ENCODE results near the gene PCSK5. TPM values are rescaled to one million over a fixed set of nuclear protein-coding genes. Genes with fewer than 3 reads are reported as not detected.

PCSK5 gene
- total and polyA plus RNA-seq, 2 of the 8 experiments (the other 6 are each of a cell fraction or from before 2014, with no cell fraction given): 5.5 to 10.7 TPM

DNA sequence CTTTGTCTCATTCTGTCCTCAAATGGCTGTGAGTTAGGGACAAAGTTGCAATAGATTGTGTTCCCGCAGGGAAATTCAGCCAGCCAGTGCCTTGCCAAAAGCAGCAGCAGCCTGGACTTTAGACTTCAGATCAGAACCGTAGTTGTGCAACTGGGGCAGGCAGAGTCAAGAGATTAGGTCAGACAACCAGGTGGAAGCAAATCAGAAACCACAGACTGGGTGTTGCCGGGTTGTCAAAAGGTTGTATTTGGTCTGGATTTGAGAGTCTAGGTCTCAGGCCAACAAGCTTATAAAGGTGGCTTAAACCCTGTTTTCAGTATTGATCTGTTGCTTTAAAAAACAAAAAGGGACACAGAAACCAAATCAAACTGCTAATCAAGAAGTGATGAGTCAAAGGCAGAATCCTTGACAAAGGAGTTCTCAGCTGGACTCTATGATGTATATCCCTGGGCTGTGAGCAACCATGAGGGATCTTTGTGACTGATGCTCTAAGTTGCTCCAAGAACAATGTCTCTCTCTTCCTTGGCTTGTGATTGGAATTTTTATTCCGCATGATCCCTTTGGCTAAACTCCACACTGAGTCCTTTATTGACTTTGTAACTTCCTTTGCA lies 482.8 kb downstream of the PCSK5 start:
- H3K23me2 ChIP-seq (ENCODE audit: low read depth, low read length): no peaks in the 10 kb centered on the region
- 90% methylated on average over 4 of the region's 4 CpGs; no CpG with 5 or more reads in 1 of the 2 experiments for WGBS, 2 experiments (ENCODE audit: extremely low coverage in 1 of 2, insufficient coverage in 1 of 2, insufficient read length in 1 of 2, insufficient replicate concordance in 2 of 2, low coverage in 1 of 2, low lambda C conversion rate in 2 of 2, missing lambda C conversion rate in 1 of 2)
- H2BK15ac ChIP-seq (ENCODE audit: low read length): no peak overlapping the region
- H3K79me2 ChIP-seq (ENCODE audit: control insufficient read depth in 1 of 2, insufficient read depth in 2 of 2, low read length in 2 of 2): no peaks in the 10 kb centered on the region
- H3K4ac ChIP-seq (replicated peaks; ENCODE audit: insufficient read length, low read depth, low read length): no peak overlapping the region
- no peak for DNase-seq (ENCODE audit: low read depth in 1 of 2, low spot score in 2 of 2)
- H3K14ac ChIP-seq (ENCODE audit: insufficient read length): no peak overlapping the region
- no peak overlapping the region for H2BK5ac ChIP-seq (ENCODE audit: low read depth, low read length)
- no peak overlapping the region for H3K27ac ChIP-seq (ENCODE audit: low read depth, low read length)
- no peak overlapping the region for H4K8ac ChIP-seq (ENCODE audit: extremely low read depth, insufficient read depth, low read length)
- H3K4me3 ChIP-seq (ENCODE audit: extremely low read depth in 1 of 4, insufficient read depth in 2 of 4, low read depth in 3 of 4, low read length in 4 of 4): no peak overlapping the region
- H4K91ac ChIP-seq (replicated peaks; ENCODE audit: insufficient read length, low read length): no peak overlapping the region
- no peaks in the 10 kb centered on the region for H3K36me3 ChIP-seq (ENCODE audit: control insufficient read depth in 2 of 4, insufficient read depth in 4 of 4, low read length in 3 of 4)
- H3K4me2 ChIP-seq (ENCODE audit: insufficient read depth in 1 of 2, low read depth in 2 of 2, low read length in 2 of 2): no peak overlapping the region
- no peak overlapping the region for H3K23ac ChIP-seq (ENCODE audit: insufficient read length)
- no peak overlapping the region for H3K56ac ChIP-seq (replicated peaks; ENCODE audit: insufficient read length, low read depth, low read length)
- TF ChIP-seq ASH2L (IDR thresholded peaks at IDR 0.05; ENCODE audit: low read length) (no peak), RFX5 (IDR thresholded peaks at IDR 0.05; ENCODE audit: borderline replicate concordance, low read depth, low read length) (no peak), MAFK (IDR thresholded peaks at IDR 0.05; ENCODE audit: low read depth, low read length) (no peak), GTF2F1 (IDR thresholded peaks at IDR 0.05; ENCODE audit: borderline replicate concordance, low read depth, low read length) (no peak), CEBPB (IDR thresholded peaks at IDR 0.05; ENCODE audit: low read depth, low read length) (no peak), BCL11A (IDR thresholded peaks at IDR 0.05; ENCODE audit: low read depth in 2 of 2, low read length in 2 of 2) (no peak), KDM4A (IDR thresholded peaks at IDR 0.05; ENCODE audit: low read depth, low read length, severe bottlenecking) (no peak), PHF8 (conservative IDR thresholded peaks at IDR 0.05; ENCODE audit: low read depth, low read length) (no peak), POLR2A (IDR thresholded peaks at IDR 0.05; ENCODE audit: control extremely low read depth in 1 of 2, low read depth in 2 of 2, low read length in 2 of 2) (no peak), KDM1A (IDR thresholded peaks at IDR 0.05; ENCODE audit: borderline replicate concordance, low read length) (no peak), POLR2AphosphoS5 (IDR thresholded peaks at IDR 0.05; ENCODE audit: low read depth, low read length) (no peak)
- TF ChIP-seq, protein P1, sequence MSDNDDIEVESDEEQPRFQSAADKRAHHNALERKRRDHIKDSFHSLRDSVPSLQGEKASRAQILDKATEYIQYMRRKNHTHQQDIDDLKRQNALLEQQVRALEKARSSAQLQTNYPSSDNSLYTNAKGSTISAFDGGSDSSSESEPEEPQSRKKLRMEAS (IDR thresholded peaks at IDR 0.05): no peak
- TF ChIP-seq, protein P2, sequence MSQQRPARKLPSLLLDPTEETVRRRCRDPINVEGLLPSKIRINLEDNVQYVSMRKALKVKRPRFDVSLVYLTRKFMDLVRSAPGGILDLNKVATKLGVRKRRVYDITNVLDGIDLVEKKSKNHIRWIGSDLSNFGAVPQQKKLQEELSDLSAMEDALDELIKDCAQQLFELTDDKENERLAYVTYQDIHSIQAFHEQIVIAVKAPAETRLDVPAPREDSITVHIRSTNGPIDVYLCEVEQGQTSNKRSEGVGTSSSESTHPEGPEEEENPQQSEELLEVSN (IDR thresholded peaks at IDR 0.05): no peak
- H2AFZ ChIP-seq (ENCODE audit: low read length): no peak overlapping the region
- H3K4me1 ChIP-seq (replicated peaks in 1 of 4; ENCODE audit: control insufficient read depth in 3 of 4, insufficient read depth in 4 of 4, low read length in 3 of 4): no peaks in the 10 kb centered on the region
- H3K9me3 ChIP-seq (ENCODE audit: insufficient read depth in 2 of 2, low read depth in 1 of 2, low read length in 1 of 2): no peaks in the 10 kb centered on the region
- POLR2A ChIA-PET (ENCODE audit: partially characterized antibody): no interaction called here
- H4K5ac ChIP-seq (ENCODE audit: insufficient read length, low read depth, low read length): no peak overlapping the region
- CTCF ChIA-PET (ENCODE audit: partially characterized antibody): no interaction called here
- no peak overlapping the region for H2BK12ac ChIP-seq (ENCODE audit: low read depth, low read length)
- no peaks in the 10 kb centered on the region for H3K79me1 ChIP-seq (ENCODE audit: low read depth, low read length)
- no peak overlapping the region for H2AK5ac ChIP-seq (ENCODE audit: low read depth, low read length)
- H3K9ac ChIP-seq (replicated peaks in 1 of 4; ENCODE audit: extremely low read depth in 1 of 4, low read depth in 3 of 4, low read length in 3 of 4): no peak overlapping the region
- no peaks in the 10 kb centered on the region for H3K27me3 ChIP-seq (replicated peaks in 1 of 4; ENCODE audit: control insufficient read depth in 3 of 4, extremely low read depth in 1 of 4, insufficient read depth in 3 of 4, low read length in 3 of 4)
- H3K18ac ChIP-seq (ENCODE audit: extremely low read depth, low read length): no peak overlapping the region
- no peak for FAIRE-seq
- H4K20me1 ChIP-seq (replicated peaks in 1 of 2; ENCODE audit: control insufficient read depth in 1 of 2, insufficient read depth in 2 of 2, low read length in 2 of 2): no peaks in the 10 kb centered on the region
- H2BK120ac ChIP-seq (replicated peaks; ENCODE audit: low read depth, low read length): no peak overlapping the region
- H2BK20ac ChIP-seq (ENCODE audit: low read length): no peak overlapping the region
